Gastroesophageal sphincter (tissue), 3 donors: ENCODE data around the gene CARD9.

ENCODE experiments used
- EP300 ChIP-seq: sonication (generic); formaldehyde crosslinking; IDR thresholded peaks from one replicate; pipeline ENCODE4 v1.6.1; 2017; ENCODE audit warnings: antibody characterized with exemption, mild to moderate bottlenecking
- POLR2A ChIP-seq, 2 donors: fragments of 450-650 bp; IDR thresholded peaks; one replicate each; pipeline ENCODE4 v1.6.1; 2017; ENCODE audit warnings: antibody characterized with exemption in 2 of 2, mild to moderate bottlenecking in 2 of 2, moderate library complexity in 1 of 2
- POLR2AphosphoS5 ChIP-seq: sonication (generic); formaldehyde crosslinking; IDR thresholded peaks from one replicate; pipeline ENCODE4 v1.6.1; 2017; ENCODE audit warnings: antibody characterized with exemption
- TF ChIP-seq, protein P1 (sequence below), 4 experiments: fragments of 200-600 bp in 2 of 4; fragments of 450-650 bp in 2 of 4; sonication (generic) in 1 of 4; IDR thresholded peaks; one replicate each; pipeline ENCODE4 v1.5.1; 2017 to 2019; ENCODE audit warnings: antibody characterized with exemption in 4 of 4, mild to moderate bottlenecking in 2 of 4, moderate library complexity in 2 of 4

GRCh38 chr9:136328011-136328621 lies 45.4 kb downstream of the CARD9 start:
- TF ChIP-seq EP300 = no peak
- no peak for TF ChIP-seq POLR2A (IDR thresholded peaks at IDR 0.05)
- TF ChIP-seq, protein P1, sequence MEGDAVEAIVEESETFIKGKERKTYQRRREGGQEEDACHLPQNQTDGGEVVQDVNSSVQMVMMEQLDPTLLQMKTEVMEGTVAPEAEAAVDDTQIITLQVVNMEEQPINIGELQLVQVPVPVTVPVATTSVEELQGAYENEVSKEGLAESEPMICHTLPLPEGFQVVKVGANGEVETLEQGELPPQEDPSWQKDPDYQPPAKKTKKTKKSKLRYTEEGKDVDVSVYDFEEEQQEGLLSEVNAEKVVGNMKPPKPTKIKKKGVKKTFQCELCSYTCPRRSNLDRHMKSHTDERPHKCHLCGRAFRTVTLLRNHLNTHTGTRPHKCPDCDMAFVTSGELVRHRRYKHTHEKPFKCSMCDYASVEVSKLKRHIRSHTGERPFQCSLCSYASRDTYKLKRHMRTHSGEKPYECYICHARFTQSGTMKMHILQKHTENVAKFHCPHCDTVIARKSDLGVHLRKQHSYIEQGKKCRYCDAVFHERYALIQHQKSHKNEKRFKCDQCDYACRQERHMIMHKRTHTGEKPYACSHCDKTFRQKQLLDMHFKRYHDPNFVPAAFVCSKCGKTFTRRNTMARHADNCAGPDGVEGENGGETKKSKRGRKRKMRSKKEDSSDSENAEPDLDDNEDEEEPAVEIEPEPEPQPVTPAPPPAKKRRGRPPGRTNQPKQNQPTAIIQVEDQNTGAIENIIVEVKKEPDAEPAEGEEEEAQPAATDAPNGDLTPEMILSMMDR (IDR thresholded peaks at IDR 0.05) = no peak
- TF ChIP-seq POLR2AphosphoS5 = no peak
